Fibroblast of skin of right biceps (primary cell): Measurements from ENCODE around the gene ALDH3A2.

Experiments used
- DNase-seq: peaks from one replicate; pipeline ENCODE4 v3.0.0-alpha.2; 2013

ALDH3A2 gene

GRCh38 chr17:19717031-19717360 is 68.4 kb downstream of the ALDH3A2 start:
- no peak for DNase-seq

- DNase-seq, result no peak
Observed at GRCh38 chr17:19717411-19717908, 68.9 kb downstream of the ALDH3A2 start.

- no peak for DNase-seq
Observed at GRCh38 chr17:19718041-19718612, 69.6 kb downstream of the ALDH3A2 start.

- DNase-seq, result no peak
Observed at GRCh38 chr17:19718613-19719354, 70.2 kb downstream of the ALDH3A2 start.

DNA sequence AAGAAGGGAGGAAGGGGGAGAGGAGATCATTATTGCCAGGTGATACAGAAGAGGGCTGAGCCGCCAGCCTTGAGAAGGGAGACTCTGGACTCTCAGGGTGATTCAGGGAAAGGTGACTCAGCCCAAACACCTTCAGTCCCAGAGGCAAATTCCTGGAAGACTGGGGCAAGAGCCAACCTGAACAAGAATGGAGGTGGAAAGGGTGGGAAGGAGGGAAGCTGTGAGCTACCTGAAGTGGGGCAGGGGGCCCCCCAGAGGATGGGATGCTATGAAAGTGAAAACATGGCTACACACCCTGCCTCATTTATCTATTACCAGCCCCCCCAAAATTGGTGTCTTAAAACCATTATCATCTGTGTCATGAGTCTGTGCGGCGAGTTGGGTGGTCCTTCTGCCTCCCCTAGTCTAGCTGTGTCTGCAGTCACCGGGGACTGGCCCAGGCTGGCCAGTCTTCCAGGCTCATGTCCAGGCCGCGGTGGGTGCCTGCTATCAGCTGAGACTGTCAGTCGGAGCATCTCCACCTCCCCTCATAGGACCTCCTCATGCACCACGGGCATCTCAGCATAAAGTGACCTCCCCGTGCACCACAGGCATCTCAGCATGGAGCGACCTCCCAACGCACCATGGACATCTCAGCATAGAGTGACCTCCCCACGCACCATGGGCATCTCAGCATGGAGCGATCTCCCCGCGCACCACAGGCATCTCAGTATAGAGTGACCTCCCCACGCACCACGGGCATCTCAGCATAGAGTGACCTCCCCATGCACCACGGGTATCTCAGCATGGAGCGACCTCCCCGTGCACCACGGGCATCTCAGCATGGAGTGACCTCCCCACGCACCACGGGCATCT is 71.0 kb downstream of the ALDH3A2 start:
- DNase-seq, result no peak

GRCh38 chr17:19720210-19720475 is 71.6 kb downstream of the ALDH3A2 start:
- no peak for DNase-seq

- DNase-seq, result no peak
Observed at GRCh38 chr17:19720631-19721426, 72.3 kb downstream of the ALDH3A2 start.

- DNase-seq, result no peak
Observed at GRCh38 chr17:19723964-19724363, 75.4 kb downstream of the ALDH3A2 start.

DNA sequence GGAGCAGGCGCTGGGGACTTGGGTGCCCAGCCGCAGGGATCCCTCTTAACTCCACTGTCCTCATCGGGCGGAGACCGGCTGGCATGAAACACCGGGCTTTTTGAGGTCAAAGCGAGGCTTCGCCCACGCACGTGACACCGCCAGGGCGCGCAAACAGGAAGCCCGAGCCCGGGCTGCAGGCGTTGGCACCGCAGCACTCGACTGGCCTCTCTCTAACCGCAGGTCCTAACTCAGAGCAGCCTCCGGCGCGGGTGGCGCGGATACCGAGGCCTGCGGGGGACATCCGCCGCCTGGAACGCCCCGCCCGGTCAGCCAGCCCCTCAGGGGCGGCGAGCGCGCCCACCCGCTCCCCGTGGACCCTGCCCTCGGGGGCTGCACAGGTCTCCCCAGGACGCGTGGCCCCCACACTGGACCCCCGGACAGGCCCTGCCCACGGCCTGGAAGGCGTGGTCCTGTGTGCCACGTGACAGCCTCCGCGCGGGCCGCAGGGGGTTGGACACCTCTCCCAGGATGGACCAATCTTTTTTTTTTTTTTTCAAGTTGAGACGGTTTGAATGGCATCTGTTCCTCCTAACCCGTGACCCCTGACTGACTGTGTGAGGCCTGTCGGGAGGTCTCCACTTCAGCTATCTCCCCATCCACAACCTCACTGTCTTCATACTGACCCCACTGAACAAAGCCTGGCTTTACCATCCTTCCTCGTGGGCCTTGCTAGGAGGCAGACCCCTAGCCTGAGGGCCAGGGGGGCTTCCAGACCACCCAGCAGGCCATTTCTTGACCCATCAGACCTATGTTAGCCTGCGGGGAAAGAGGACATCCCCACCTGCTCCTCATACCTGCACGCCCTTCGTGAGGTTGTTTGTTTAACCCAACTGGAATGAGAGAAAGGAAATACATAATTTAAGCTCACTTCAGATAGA is 76.2 kb downstream of the ALDH3A2 start:
- DNase-seq, result no peak

DNA sequence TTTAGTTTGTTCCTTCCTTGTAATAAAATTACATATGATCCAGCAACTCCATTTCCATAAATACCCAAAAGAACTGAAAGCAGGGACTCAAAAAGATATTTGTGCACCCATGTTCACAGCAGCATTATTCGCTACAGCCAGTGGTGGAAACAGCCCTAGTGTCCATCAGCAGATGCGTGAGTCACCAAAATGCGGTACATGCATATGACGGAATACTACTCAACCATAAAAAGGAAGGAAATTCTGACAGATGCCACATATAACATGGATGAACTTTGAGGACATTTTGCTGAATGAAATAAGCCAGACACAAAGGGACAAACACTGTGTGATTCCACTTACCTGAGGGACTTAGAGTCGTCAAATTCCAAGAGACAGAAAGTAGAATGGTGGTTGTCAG is 76.9 kb downstream of the ALDH3A2 start:
- DNase-seq, result no peak

- no peak for DNase-seq
Observed at GRCh38 chr17:19726631-19727376, 78.3 kb downstream of the ALDH3A2 start.
